DMS153 (cell line): Measurements from ENCODE around the gene INTS15.
"Not testable (repeated sequence)": the region's sequence is repeated elsewhere in the genome, so short reads cannot be mapped to it uniquely, and the experiment has no call there.

Source experiments
- DNase-seq: peaks from one replicate; lab custom pipeline; 2025; lab: John Stamatoyannopoulos, UW

INTS15 gene

GRCh38 chr7:6618621-6619020, 28.8 kb downstream of the INTS15 start:
- DNase-seq, result no peak

GRCh38 chr7:6619961-6620360, 30.1 kb downstream of the INTS15 start:
- no peak for DNase-seq

GRCh38 chr7:6621195-6622133, 31.6 kb downstream of the INTS15 start:
- no peak for DNase-seq

GRCh38 chr7:6622134-6622710, 32.4 kb downstream of the INTS15 start:
- no peak for DNase-seq

- DNase-seq, result no peak
These were observed 33.9 kb downstream of the INTS15 start for GRCh38 chr7:6623589-6624245.

GRCh38 chr7:6624246-6624611, 34.4 kb downstream of the INTS15 start:
- no peak for DNase-seq

GRCh38 chr7:6628045-6628444, 38.2 kb downstream of the INTS15 start:
- peak; percentile 33 for DNase-seq

GRCh38 chr7:6630007-6630849, 40.4 kb downstream of the INTS15 start:
- DNase-seq, result no peak

- DNase-seq, result no peak
These were observed 41.8 kb downstream of the INTS15 start for GRCh38 chr7:6631605-6632004.

GRCh38 chr7:6634021-6634420, 44.2 kb downstream of the INTS15 start:
- DNase-seq, result no peak

GRCh38 chr7:6634971-6635370, 45.1 kb downstream of the INTS15 start:
- not testable (repeated sequence) for DNase-seq

- no peak for DNase-seq
These were observed 47.1 kb downstream of the INTS15 start, which contains the start of gene ZNF316 for GRCh38 chr7:6636741-6637543. ZNF316 (plus strand) TSS chr7:6637318; CDS start chr7:6642410, 5,092 bp downstream.

GRCh38 chr7:6637544-6638229, 47.9 kb downstream of the INTS15 start:
- DNase-seq, result peak; percentile 12

GRCh38 chr7:6639032-6639431, 49.2 kb downstream of the INTS15 start:
- DNase-seq, result no peak

- DNase-seq, result no peak
These were observed 49.8 kb downstream of the INTS15 start for GRCh38 chr7:6639627-6640026.

- DNase-seq, result no peak
These were observed 50.5 kb downstream of the INTS15 start for GRCh38 chr7:6640246-6640721.

- DNase-seq, result no peak
These were observed 51.6 kb downstream of the INTS15 start for GRCh38 chr7:6641305-6642035.

- no peak for DNase-seq
These were observed 52.5 kb downstream of the INTS15 start for GRCh38 chr7:6642239-6642839.
